Common myeloid progenitor, CD34-positive (primary cell): ENCODE data around the gene COPS8.

Experiments used
- CTCF ChIA-PET: fragments of 350-600 bp; sonication (Branson Sonifier 250); formaldehyde crosslinking; loops from one replicate; lab custom pipeline; 2021; ENCODE audit warnings: antibody characterized with exemption; lab: Charles Lee
- POLR2A ChIA-PET: fragments of 350-600 bp; sonication (Branson Sonifier 250); formaldehyde crosslinking; loops from one replicate; lab custom pipeline; 2021; ENCODE audit warnings: antibody characterized with exemption; lab: Charles Lee
- DNase-seq, 3 donors: peaks; one replicate each; pipeline versions ENCODE4 v3.0.0 to v3.0.0-alpha.2; 2013
- H3K27ac ChIP-seq, 2 experiments: 1 replicate in 1 of 2; 2 replicates in 1 of 2; pipeline ENCODE4 v1.7.0; 2013; ENCODE audit warnings: inconsistent platforms in 2 of 2, low read length in 2 of 2, mild to moderate bottlenecking in 2 of 2, low read depth in 1 of 2, moderate library complexity in 1 of 2; ENCODE audit not compliant: severe bottlenecking in 2 of 2, insufficient read depth in 1 of 2, poor library complexity in 1 of 2
- H3K27me3 ChIP-seq, 5 experiments: replicated peaks in 2 of 5; 1 replicate in 3 of 5; 2 replicates in 2 of 5; pipeline versions ENCODE4 v1.6.1 to v1.7.0; 2013; ENCODE audit warnings: low read length in 4 of 5, mild to moderate bottlenecking in 2 of 5, moderate library complexity in 2 of 5, inconsistent platforms in 1 of 5; ENCODE audit not compliant: insufficient read depth in 5 of 5, control insufficient read depth in 4 of 5
- H3K36me3 ChIP-seq, 4 experiments: 1 replicate in 2 of 4; 2 replicates in 2 of 4; pipeline versions ENCODE4 v1.6.1 to v1.7.0; 2013; ENCODE audit warnings: low read length in 3 of 4, control low read depth in 1 of 4, mild to moderate bottlenecking in 1 of 4; ENCODE audit not compliant: control insufficient read depth in 4 of 4, insufficient read depth in 4 of 4
- H3K4me1 ChIP-seq, 4 experiments: 1 replicate in 3 of 4; 2 replicates in 1 of 4; pipeline versions ENCODE4 v1.6.1 to v1.7.1; 2013; ENCODE audit warnings: low read length in 3 of 4, mild to moderate bottlenecking in 3 of 4, control low read depth in 1 of 4, inconsistent platforms in 1 of 4, moderate library complexity in 1 of 4; ENCODE audit not compliant: control insufficient read depth in 4 of 4, insufficient read depth in 4 of 4; ENCODE audit errors: control extremely low read depth in 1 of 4
- H3K4me3 ChIP-seq, 7 experiments: 1 replicate in 4 of 7; 2 replicates in 3 of 7; pipeline versions ENCODE4 v1.5.1 to v1.7.0; 2013; ENCODE audit warnings: mild to moderate bottlenecking in 7 of 7, low read length in 6 of 7, moderate library complexity in 6 of 7, inconsistent platforms in 2 of 7, low read depth in 2 of 7, control low read depth in 1 of 7; ENCODE audit not compliant: insufficient read depth in 4 of 7, control insufficient read depth in 1 of 7; ENCODE audit errors: extremely low read depth in 1 of 7
- H3K9me3 ChIP-seq, 5 experiments: 1 replicate in 4 of 5; 2 replicates in 1 of 5; pipeline versions ENCODE4 v1.6.1 to v1.7.1; 2013; ENCODE audit warnings: low read length in 4 of 5, mild to moderate bottlenecking in 2 of 5, inconsistent platforms in 1 of 5, low read depth in 1 of 5, moderate library complexity in 1 of 5; ENCODE audit not compliant: control insufficient read depth in 4 of 5, insufficient read depth in 2 of 5; ENCODE audit errors: control extremely low read depth in 1 of 5
- WGBS: methylation state at CpG from one replicate; pipeline ENCODE4 v1.1.5; 2013; ENCODE audit not compliant: insufficient coverage; 5-methylcytosine and 5-hydroxymethylcytosine counted together

The COPS8 gene

GRCh38 chr2:237139123-237139675 lies 53.5 kb downstream of the COPS8 start:
- DNase-seq: no peak

GRCh38 chr2:237140689-237141285 lies 55.1 kb downstream of the COPS8 start:
- POLR2A ChIA-PET: no interaction called here
- CTCF ChIA-PET: interaction anchor here (0.7 kb wide), 1 partner anchor 86 kb away, joined by 3 read pairs; no protein-coding TSS in a partner anchor
- Histone ChIP-seq H3K36me3 (no peaks in the 10 kb centered on the region), H3K4me1 (no peaks in the 10 kb centered on the region), H3K27me3 (no peaks in the 10 kb centered on the region), H3K4me3 (no peak overlapping the region), H3K9me3 (peaks cover 0 to 4% (median 0%) of the 10 kb centered on the region in 5 experiments), H3K27ac (no peak overlapping the region)
- WGBS: 100% methylated on average over 3 of the region's 4 CpGs
- DNase-seq: no peak

More at GRCh38 chr2:237139123-237139675, 53.5 kb downstream of the COPS8 start:
- CTCF ChIA-PET: no interaction called here
- H3K4me3 ChIP-seq: no peak overlapping the region
- no peaks in the 10 kb centered on the region for H3K36me3 ChIP-seq
- H3K4me1 ChIP-seq: no peaks in the 10 kb centered on the region
- H3K27ac ChIP-seq: no peak overlapping the region
- POLR2A ChIA-PET: interaction anchor here (0.5 kb wide), 1 partner anchor 1189 kb away, joined by 3 read pairs; no protein-coding TSS in a partner anchor
- H3K27me3 ChIP-seq: no peaks in the 10 kb centered on the region
- 97% methylated on average over 9 of the region's 14 CpGs for WGBS
- no peaks in the 10 kb centered on the region for H3K9me3 ChIP-seq

- H3K27me3 ChIP-seq: no peaks in the 10 kb centered on the region
- H3K4me3 ChIP-seq: no peak overlapping the region
- no peak for DNase-seq
- H3K9me3 ChIP-seq: peaks cover 0 to 11% (median 8%) of the 10 kb centered on the region in 5 experiments
- H3K4me1 ChIP-seq: no peaks in the 10 kb centered on the region
- 97% methylated on average over 2 of the region's 4 CpGs for WGBS
- POLR2A ChIA-PET: no interaction called here
- no peak overlapping the region for H3K27ac ChIP-seq
- CTCF ChIA-PET: no interaction called here
- no peaks in the 10 kb centered on the region for H3K36me3 ChIP-seq
These were observed 55.9 kb downstream of the COPS8 start for GRCh38 chr2:237141571-237142051.

GRCh38 chr2:237143118-237143517 lies 57.4 kb downstream of the COPS8 start:
- Histone ChIP-seq H3K4me1 (no peaks in the 10 kb centered on the region), H3K36me3 (no peaks in the 10 kb centered on the region), H3K4me3 (no peak overlapping the region), H3K27ac (no peak overlapping the region), H3K27me3 (no peaks in the 10 kb centered on the region), H3K9me3 (peaks cover 3 to 26% (median 13%) of the 10 kb centered on the region in 5 experiments)
- 90% methylated on average over 2 of the region's 2 CpGs for WGBS
- CTCF ChIA-PET: interaction anchor here (1.4 kb wide), 1 partner anchor 11 kb away, joined by 3 read pairs; no protein-coding TSS in a partner anchor
- DNase-seq: no peak
- POLR2A ChIA-PET: no interaction called here

GRCh38 chr2:237143676-237144440 lies 58.2 kb downstream of the COPS8 start:
- no peak overlapping the region for H3K4me3 ChIP-seq
- no peak for DNase-seq
- H3K27me3 ChIP-seq: no peaks in the 10 kb centered on the region
- CTCF ChIA-PET: interaction anchor here (1.4 kb wide), 1 partner anchor 12 kb away, joined by 3 read pairs; no protein-coding TSS in a partner anchor
- no peaks in the 10 kb centered on the region for H3K36me3 ChIP-seq
- 89% methylated on average over 4 of the region's 5 CpGs for WGBS
- no peak overlapping the region for H3K27ac ChIP-seq
- H3K4me1 ChIP-seq: no peaks in the 10 kb centered on the region
- POLR2A ChIA-PET: no interaction called here
- peaks cover 3 to 32% (median 17%) of the 10 kb centered on the region in 5 experiments for H3K9me3 ChIP-seq

- Histone ChIP-seq H3K4me1 (no peaks in the 10 kb centered on the region), H3K9me3 (peaks cover 3 to 32% (median 17%) of the 10 kb centered on the region in 5 experiments), H3K36me3 (no peaks in the 10 kb centered on the region), H3K27me3 (no peaks in the 10 kb centered on the region), H3K27ac (no peak overlapping the region), H3K4me3 (no peak overlapping the region)
- DNase-seq: no peak
- ChIA-PET CTCF (no interaction called here), POLR2A (no interaction called here)
- 85% methylated on average over 2 of the region's 3 CpGs for WGBS
These were observed 58.8 kb downstream of the COPS8 start for GRCh38 chr2:237144516-237144915.
